Fibroblast of pulmonary artery (primary cell): ENCODE measurements around the gene TGFBR3.

ENCODE experiments used
- DNase-seq: peaks from one replicate; pipeline ENCODE4 v3.0.0-alpha.2; 2010; ENCODE audit warnings: low read depth
- H3K4me3 ChIP-seq: replicated peaks from 2 replicates; pipeline ENCODE4 v1.5.1; 2011; ENCODE audit warnings: low read depth, mild to moderate bottlenecking, control low read depth, low read length, moderate library complexity
- CTCF ChIP-seq: IDR thresholded peaks from 2 replicates; pipeline ENCODE4 v1.5.1; 2011; ENCODE audit warnings: mild to moderate bottlenecking, control low read depth, low read length, inconsistent platforms; ENCODE audit errors: missing control alignments

The TGFBR3 gene

GRCh38 chr1:91699339-91699974, 186.5 kb downstream of the TGFBR3 start:
- no peak overlapping the region for H3K4me3 ChIP-seq
- DNase-seq: peak; percentile 65
- TF ChIP-seq CTCF: no peak

GRCh38 chr1:91697861-91698260, 188.1 kb downstream of the TGFBR3 start:
- DNase-seq: peak; percentile 86
- no peak overlapping the region for H3K4me3 ChIP-seq
- TF ChIP-seq CTCF: no peak

- H3K4me3 ChIP-seq: peak overlapping the region; percentile 21
- TF ChIP-seq CTCF: no peak
- peak; percentile 51 for DNase-seq
These were observed 188.5 kb downstream of the TGFBR3 start for GRCh38 chr1:91697416-91697815.

- TF ChIP-seq CTCF: no peak
- no peak for DNase-seq
- no peak overlapping the region for H3K4me3 ChIP-seq
These were observed 189.6 kb downstream of the TGFBR3 start for GRCh38 chr1:91696321-91696720.

GRCh38 chr1:91693557-91693956, 192.4 kb downstream of the TGFBR3 start:
- peak; percentile 38 for DNase-seq
- H3K4me3 ChIP-seq: no peak overlapping the region
- no peak for TF ChIP-seq CTCF

- H3K4me3 ChIP-seq: no peak overlapping the region
- TF ChIP-seq CTCF: no peak
- no peak for DNase-seq
These were observed 194.4 kb downstream of the TGFBR3 start for GRCh38 chr1:91691525-91691924.
